ENCODE measurements around the gene COPS8.

GRCh38 chr2:237083026-237083425 is 2.7 kb upstream of the COPS8 start:
- TF ChIP-seq CTCF (tag by site-specific recombination; IDR thresholded peaks at IDR 0.05) (no peak), ZNF239 (tag by site-specific recombination; IDR thresholded peaks at IDR 0.05) (no peak), SP2 (tag by site-specific recombination; IDR thresholded peaks at IDR 0.05) (no peak), ZBTB7A (tag by site-specific recombination; IDR thresholded peaks at IDR 0.05; ENCODE audit: low read depth) (no peak), TRIM28 (IDR thresholded peaks at IDR 0.05; ENCODE audit: borderline replicate concordance, low read length) (no peak), ZBTB21 (tag by site-specific recombination; IDR thresholded peaks at IDR 0.05) (no peak), REST (tag by site-specific recombination; IDR thresholded peaks at IDR 0.05) (no peak), ZNF10 (tag by site-specific recombination; IDR thresholded peaks at IDR 0.05) (no peak), MYNN (tag by site-specific recombination; IDR thresholded peaks at IDR 0.05; ENCODE audit: borderline replicate concordance) (no peak), ZNF707 (tag by site-specific recombination; IDR thresholded peaks at IDR 0.05) (no peak)
